GM12864 (cell line): Measurements from ENCODE around the gene PHF11.

Experiments
- DNase-seq: peaks from one replicate; pipeline ENCODE4 v3.0.0-alpha.2; 2011; ENCODE audit warnings: low read depth
- H3K4me3 ChIP-seq: 2 replicates; pipeline ENCODE4 v1.5.1; 2011; ENCODE audit warnings: mild to moderate bottlenecking, low read depth, low read length, control low read depth
- TF ChIP-seq, protein P1 (sequence below): IDR thresholded peaks from 2 replicates; pipeline ENCODE4 v1.5.1; 2011; ENCODE audit warnings: low read depth, mild to moderate bottlenecking, moderate library complexity, low read length, control low read depth, inconsistent platforms; ENCODE audit errors: missing control alignments

The PHF11 gene

DNA sequence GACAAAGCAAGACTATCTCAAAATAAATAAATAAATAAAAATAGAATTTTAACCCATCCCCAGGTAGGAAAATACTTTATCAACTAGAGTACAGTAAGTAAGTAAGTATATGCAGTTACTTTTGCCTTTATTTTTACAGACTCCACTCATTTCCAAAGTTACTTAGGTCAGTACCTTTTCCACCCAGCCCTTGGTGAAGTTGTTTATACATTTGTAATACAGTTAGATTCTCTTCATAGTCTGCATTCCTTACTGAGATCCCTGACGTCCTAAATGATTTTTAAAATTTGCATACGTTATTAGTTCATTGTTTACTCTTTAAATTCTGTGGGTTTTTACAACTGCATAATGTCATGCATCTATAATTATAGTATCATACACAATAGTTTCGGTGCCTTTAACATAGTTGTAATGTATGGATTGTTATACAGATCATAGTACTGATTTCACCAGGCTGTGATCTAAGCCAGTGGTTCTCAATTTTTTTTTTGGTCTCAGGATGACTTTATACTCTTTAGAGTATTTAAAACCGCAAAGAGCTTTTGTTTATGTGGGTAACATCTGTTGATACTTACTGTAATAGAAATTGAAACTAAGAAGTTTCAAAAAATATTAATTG, 41.3 kb upstream of the PHF11 start:
- no peak for DNase-seq
- TF ChIP-seq, protein P1, sequence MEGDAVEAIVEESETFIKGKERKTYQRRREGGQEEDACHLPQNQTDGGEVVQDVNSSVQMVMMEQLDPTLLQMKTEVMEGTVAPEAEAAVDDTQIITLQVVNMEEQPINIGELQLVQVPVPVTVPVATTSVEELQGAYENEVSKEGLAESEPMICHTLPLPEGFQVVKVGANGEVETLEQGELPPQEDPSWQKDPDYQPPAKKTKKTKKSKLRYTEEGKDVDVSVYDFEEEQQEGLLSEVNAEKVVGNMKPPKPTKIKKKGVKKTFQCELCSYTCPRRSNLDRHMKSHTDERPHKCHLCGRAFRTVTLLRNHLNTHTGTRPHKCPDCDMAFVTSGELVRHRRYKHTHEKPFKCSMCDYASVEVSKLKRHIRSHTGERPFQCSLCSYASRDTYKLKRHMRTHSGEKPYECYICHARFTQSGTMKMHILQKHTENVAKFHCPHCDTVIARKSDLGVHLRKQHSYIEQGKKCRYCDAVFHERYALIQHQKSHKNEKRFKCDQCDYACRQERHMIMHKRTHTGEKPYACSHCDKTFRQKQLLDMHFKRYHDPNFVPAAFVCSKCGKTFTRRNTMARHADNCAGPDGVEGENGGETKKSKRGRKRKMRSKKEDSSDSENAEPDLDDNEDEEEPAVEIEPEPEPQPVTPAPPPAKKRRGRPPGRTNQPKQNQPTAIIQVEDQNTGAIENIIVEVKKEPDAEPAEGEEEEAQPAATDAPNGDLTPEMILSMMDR = no peak
- no peak overlapping the region for H3K4me3 ChIP-seq

DNA sequence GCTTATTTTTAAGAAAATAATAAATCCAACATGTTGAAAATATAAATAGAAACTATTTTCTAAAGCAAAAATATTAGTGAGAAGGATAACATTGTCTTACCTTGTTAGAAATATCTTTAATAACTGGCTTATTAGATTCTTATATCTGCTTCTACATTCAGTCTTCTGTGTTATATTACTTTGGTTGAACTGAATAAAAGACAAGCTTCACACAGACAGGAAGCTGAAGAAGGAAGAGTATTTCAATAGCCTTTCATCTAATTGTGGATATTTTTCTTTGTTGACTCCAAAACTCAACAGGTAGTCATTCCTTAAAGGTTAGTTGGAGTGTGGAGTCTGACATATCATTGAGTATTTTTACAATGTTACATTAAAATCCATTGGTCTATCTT, 40.8 kb upstream of the PHF11 start:
- H3K4me3 ChIP-seq = no peak overlapping the region

DNA sequence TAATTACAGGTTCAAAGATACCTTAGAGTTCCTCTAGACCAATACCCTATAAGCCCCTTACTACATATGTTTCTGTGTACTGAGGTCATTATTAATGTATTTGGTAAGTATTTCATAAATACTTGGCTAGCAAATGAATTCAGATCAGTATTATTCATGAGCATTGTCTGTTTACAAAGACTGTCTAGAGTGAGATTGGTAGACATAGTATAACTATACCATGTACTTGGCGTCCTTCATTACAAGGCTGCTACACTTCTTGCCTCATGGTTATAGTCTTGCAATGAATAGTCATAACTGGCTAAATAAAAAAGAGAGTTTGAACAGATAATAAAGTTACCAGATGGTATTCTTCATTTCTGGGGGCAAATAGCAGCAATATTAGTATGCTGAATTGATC, 39.6 kb upstream of the PHF11 start:
- no peak overlapping the region for H3K4me3 ChIP-seq
- no peak for DNase-seq
- TF ChIP-seq, protein P1 = no peak

More for the DNA sequence above, 40.8 kb upstream of the PHF11 start:
- DNase-seq = no peak
- TF ChIP-seq, protein P1 = no peak

DNA sequence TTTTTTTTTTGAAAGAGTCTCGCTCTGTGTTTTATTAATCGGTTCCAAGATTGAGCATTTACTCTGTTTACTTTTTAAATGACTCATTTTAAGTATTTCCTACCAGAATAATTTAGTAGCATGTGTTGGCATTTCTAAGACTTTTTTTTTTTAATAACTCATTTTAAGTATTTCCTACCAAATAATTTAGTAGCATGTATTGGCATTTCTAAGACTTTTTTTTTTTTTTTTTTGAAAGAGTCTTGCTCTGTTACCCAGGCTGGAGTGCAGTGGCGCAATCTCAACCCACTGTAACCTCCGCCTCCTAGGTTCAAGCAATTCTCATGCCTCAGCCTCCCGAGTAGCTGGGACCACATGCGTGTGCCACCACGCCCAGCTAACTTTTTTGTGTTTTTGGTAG, 38.5 kb upstream of the PHF11 start:
- no peak for DNase-seq
- TF ChIP-seq, protein P1 = no peak
- no peak overlapping the region for H3K4me3 ChIP-seq

DNA sequence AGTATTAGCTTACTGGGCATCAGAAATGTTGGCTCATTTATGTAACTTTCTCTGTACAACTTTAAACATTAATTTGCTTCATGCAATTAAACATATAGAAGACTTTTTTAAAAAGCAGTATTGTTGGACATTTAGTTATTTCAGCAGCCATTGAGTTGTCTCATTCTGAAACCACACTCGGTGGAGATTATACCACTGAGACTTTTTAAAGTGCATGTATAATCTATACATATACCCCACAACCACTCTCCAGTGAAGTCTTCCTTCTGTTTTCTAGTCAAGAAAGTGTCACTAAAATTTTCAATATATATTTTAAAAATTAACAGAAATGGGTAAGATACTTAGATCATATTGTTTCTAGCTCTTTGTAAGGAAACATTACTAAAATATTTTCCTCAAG, 36.2 kb upstream of the PHF11 start:
- H3K4me3 ChIP-seq = no peak overlapping the region
- DNase-seq = no peak
- TF ChIP-seq, protein P1 = no peak

DNA sequence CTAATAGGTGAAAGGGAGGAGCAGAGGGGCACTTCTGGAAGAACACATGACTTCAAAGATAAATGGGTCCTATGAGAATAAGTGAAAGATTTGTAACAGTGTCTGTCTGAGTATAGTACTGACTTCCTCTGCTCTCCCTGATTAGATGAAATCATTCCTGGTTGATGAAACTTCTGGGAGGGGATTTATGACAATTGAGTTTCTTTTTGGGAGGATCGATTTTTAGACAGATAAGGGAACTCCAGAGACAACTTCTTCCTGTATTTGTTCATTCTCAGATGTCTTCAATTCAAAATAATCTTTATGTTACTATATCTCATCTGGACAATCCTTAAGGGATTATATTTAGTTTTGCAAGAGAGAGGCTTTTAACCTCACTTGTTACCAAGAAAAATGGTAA, 31.7 kb upstream of the PHF11 start:
- DNase-seq = no peak
- TF ChIP-seq, protein P1 = no peak

DNA sequence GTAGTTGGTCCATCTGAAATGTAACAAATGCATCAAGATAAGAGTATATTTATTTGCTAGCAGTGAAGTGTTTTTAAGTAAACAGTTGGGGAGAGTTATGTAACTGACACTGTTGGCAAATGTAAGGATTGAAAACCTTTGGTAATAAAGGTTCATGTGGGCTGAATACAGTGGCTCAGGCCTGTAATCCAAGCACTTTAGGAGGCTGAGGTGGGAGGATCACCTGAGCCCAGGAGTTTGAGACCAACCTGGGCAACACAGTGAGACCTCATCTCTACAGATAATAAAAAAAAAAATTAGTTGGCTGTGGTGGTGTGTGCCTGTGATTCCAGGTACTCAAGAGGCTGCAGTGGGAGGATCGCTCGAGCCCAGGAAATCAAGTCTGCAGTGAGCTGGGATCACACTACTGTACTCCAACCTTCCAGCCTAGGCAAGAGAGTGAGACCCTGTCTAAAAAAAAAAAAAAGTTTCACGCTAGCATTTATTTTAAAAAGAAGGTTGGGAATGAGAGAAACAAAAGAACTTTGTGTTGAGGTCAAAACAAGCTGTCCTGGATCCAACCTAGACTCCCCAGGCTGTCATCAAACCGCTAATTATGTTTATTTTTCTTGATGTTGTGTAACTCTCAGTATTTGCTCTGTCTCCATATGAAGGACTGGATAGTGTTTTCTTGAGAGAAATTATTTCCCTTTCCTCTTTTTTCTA, 31.0 kb upstream of the PHF11 start:
- no peak for DNase-seq
- TF ChIP-seq, protein P1 = no peak
- H3K4me3 ChIP-seq = no peak overlapping the region

More for the DNA sequence above, 31.7 kb upstream of the PHF11 start:
- no peak overlapping the region for H3K4me3 ChIP-seq
